Peyer's patch (tissue), 4 donors: ENCODE results near the gene VSIG4.

Experiments used
- CTCF ChIP-seq, 6 experiments: fragments of 450-650 bp in 4 of 6; fragments of 200-600 bp in 2 of 6; sonication (generic) in 1 of 6; IDR thresholded peaks; one replicate each; pipeline ENCODE4 v1.5.1; 2017 to 2019; ENCODE audit warnings: antibody characterized with exemption in 6 of 6, mild to moderate bottlenecking in 3 of 6, moderate library complexity in 1 of 6
- POLR2A ChIP-seq, 2 donors: fragments of 450-650 bp; IDR thresholded peaks; one replicate each; pipeline ENCODE4 v1.5.1; 2017; ENCODE audit warnings: antibody characterized with exemption in 2 of 2, mild to moderate bottlenecking in 2 of 2, moderate library complexity in 2 of 2

DNA sequence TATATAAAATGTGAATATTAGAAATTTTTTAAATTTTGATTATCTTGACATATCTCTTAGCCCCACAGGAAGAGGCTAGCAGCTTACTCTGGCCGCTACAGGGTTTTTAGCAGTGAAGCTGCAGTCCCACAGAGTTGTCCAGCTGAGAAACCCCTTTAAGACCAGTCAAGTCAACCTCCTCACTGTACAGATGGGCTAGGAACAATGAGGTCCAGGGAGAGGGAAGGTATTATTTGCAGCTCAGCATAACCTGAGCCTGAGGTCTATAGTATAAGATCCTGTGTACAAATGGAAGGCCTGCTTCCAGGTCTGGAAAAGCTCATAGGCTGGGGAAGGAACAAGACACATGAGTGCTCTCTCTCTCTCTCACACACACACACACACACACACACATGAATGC is 1.8 kb downstream of the VSIG4 start:
- TF ChIP-seq POLR2A (IDR thresholded peaks at IDR 0.05): no peak
- no peak for TF ChIP-seq CTCF (IDR thresholded peaks at IDR 0.05)
